Psoas muscle (tissue), 8 donors: Measurements from ENCODE around the gene PSEN1. TPM values are rescaled to one million over a fixed set of nuclear protein-coding genes. Genes with fewer than 3 reads are reported as not detected.

Experiments
- ATAC-seq, 4 donors: fragments of 200-7000 bp; cut with Tn5 transposase; one replicate each; pipeline ENCODE4 v1.9.1; 2020; ENCODE audit warnings: moderate library complexity in 3 of 4, mild to moderate bottlenecking in 2 of 4
- DNase-seq, 2 donors: peaks; one replicate each; pipeline ENCODE4 v3.0.0-alpha.2; 2020
- H3K27ac ChIP-seq: fragments of 200-600 bp; one replicate; pipeline ENCODE4 v1.8.0; 2022
- H3K27me3 ChIP-seq, 3 donors: fragments of 200-600 bp in 1 of 3; one replicate each; pipeline versions ENCODE4 v1.6.1 to v1.8.0; 2013 to 2022; ENCODE audit warnings: low read length in 2 of 3, mild to moderate bottlenecking in 2 of 3, moderate library complexity in 1 of 3; ENCODE audit not compliant: insufficient read depth in 3 of 3
- H3K36me3 ChIP-seq, 2 donors: fragments of 200-600 bp in 1 of 2; one replicate each; pipeline versions ENCODE4 v1.6.1 to v1.8.0; 2013 to 2022; ENCODE audit warnings: low read depth in 1 of 2, mild to moderate bottlenecking in 1 of 2, moderate library complexity in 1 of 2; ENCODE audit not compliant: insufficient read depth in 1 of 2
- H3K4me1 ChIP-seq: fragments of 200-600 bp; one replicate; pipeline ENCODE4 v1.8.0; 2022
- H3K4me3 ChIP-seq: fragments of 200-600 bp; one replicate; pipeline ENCODE4 v1.8.0; 2022; ENCODE audit warnings: mild to moderate bottlenecking
- H3K9me3 ChIP-seq: fragments of 200-600 bp; one replicate; pipeline ENCODE4 v1.8.0; 2022
- CTCF ChIP-seq: fragments of 200-600 bp; IDR thresholded peaks from one replicate; pipeline ENCODE4 v1.8.0; 2022; ENCODE audit warnings: antibody characterized with exemption
- WGBS, 3 donors: extraction: QIAGEN DNeasy Blood & Tissue Kit; methylation state at CpG; one replicate each; pipeline versions ENCODE4 v1.1.6 to v1.1.7; 2013; 5-methylcytosine and 5-hydroxymethylcytosine counted together
- intact Hi-C, 2 donors: fragments of 100-400 bp; cut with DNase I; formaldehyde crosslinking; loops; one replicate each; pipeline versions ENCODE4 v1.11.0 to v1.14.2; 2022
- polyA plus RNA-seq, 3 donors: library from polyadenylated mRNA; stranded (reverse); fragments of 200-250 nt; gene quantifications; one replicate each; pipeline ENCODE4 v1.2.3, GENCODE V29; 2013
- total RNA-seq, 4 donors: library from RNA; stranded (reverse); fragmentation: NEBNext Ultra II Directional in 2 of 4; extraction: Animal tissue kit (Norgen Biotek cat#: 25700) in 2 of 4; gene quantifications; one replicate each; pipeline versions ENCODE4 v1.2.1 to v1.2.4, GENCODE V29; 2021 to 2023
- donor health status: healthy with polysubstance abuse.
- donor health status: DM: no; HTN: no; CAD: no; lungs with moderate emphysema.
- donor health status: Bipolar disorder and iron deficiency.
- donor health status: healthy.
- donor health status: DM: yes; HTN: yes; CAD: no.
- donor health status: DM: no; HTN: no; CAD: no.
- donor health status: DM: no; HTN: no; CAD: no.
- donor health status: DM: yes; HTN: yes; CAD: no.

The PSEN1 gene
- total and polyA plus RNA-seq, 7 donors, result 14.2 to 32.5 (median 19.1) TPM

- Histone ChIP-seq H3K36me3 (no peaks in the 10 kb centered on the region), H3K4me3 (peak overlapping the region; percentile 55), H3K27ac (no peak overlapping the region), H3K4me1 (peaks cover 15% of the 10 kb centered on the region), H3K9me3 (no peaks in the 10 kb centered on the region), H3K27me3 (peaks cover 0 to 63% (median 25%) of the 10 kb centered on the region in 3 donors)
- TF ChIP-seq CTCF, result no peak
- WGBS, 3 donors, result 88 to 89% (median 88%) methylated on average over 11 of the region's 11 CpGs
- ATAC-seq, result peak in 1 of 4 donors; percentile 31
- intact Hi-C loops, result no loop called here
- DNase-seq, result no peak
These were observed 102.6 kb downstream of the PSEN1 start for GRCh38 chr14:73238941-73239340.

- peaks cover 0 to 64% (median 27%) of the 10 kb centered on the region in 3 donors for H3K27me3 ChIP-seq
- H3K27ac ChIP-seq, result no peak overlapping the region
These were observed 103.3 kb downstream of the PSEN1 start for GRCh38 chr14:73239393-73240241.

GRCh38 chr14:73240816-73241480 lies 104.6 kb downstream of the PSEN1 start:
- ATAC-seq, result no peak
- peaks cover 15% of the 10 kb centered on the region for H3K4me1 ChIP-seq
- no peaks in the 10 kb centered on the region for H3K36me3 ChIP-seq
- WGBS, 3 donors, result 76 to 88% (median 86%) methylated on average over 10 of the region's 10 CpGs
- no peak overlapping the region for H3K4me3 ChIP-seq
- no peak for DNase-seq
- no peak overlapping the region for H3K27ac ChIP-seq
- peaks cover 0 to 78% (median 37%) of the 10 kb centered on the region in 3 donors for H3K27me3 ChIP-seq
- intact Hi-C loops, result no loop called here
- H3K9me3 ChIP-seq, result no peaks in the 10 kb centered on the region
- TF ChIP-seq CTCF, result no peak

More at GRCh38 chr14:73239393-73240241, 103.3 kb downstream of the PSEN1 start:
- WGBS, 3 donors, result 7 to 10% (median 9%) methylated on average over 44 to 48 of the region's 48 CpGs
- intact Hi-C loops, result no loop called here
- H3K9me3 ChIP-seq, result no peaks in the 10 kb centered on the region
- ATAC-seq (peak in 3 of 4 donors; percentile 33 to 61 (median 55)), DNase-seq (peak; percentile 44 to 65)
- H3K4me1 ChIP-seq, result peaks cover 15% of the 10 kb centered on the region
- no peak for TF ChIP-seq CTCF
- H3K4me3 ChIP-seq, result peak overlapping the region; percentile 55
- H3K36me3 ChIP-seq, result no peaks in the 10 kb centered on the region

- DNase-seq, result no peak
- H3K27me3 ChIP-seq, result peaks cover 0 to 82% (median 37%) of the 10 kb centered on the region in 3 donors
- WGBS, 3 donors, result 91 to 96% (median 93%) methylated on average over 19 of the region's 19 CpGs
- no peak overlapping the region for H3K27ac ChIP-seq
- no peak for TF ChIP-seq CTCF
- H3K4me3 ChIP-seq, result no peak overlapping the region
- H3K9me3 ChIP-seq, result no peaks in the 10 kb centered on the region
- intact Hi-C loops, result no loop called here
- peaks cover 15% of the 10 kb centered on the region for H3K4me1 ChIP-seq
- ATAC-seq, result no peak
- no peaks in the 10 kb centered on the region for H3K36me3 ChIP-seq
These were observed 105.3 kb downstream of the PSEN1 start for GRCh38 chr14:73241481-73242165.
